Measurements from ENCODE around the gene CCDC86.

DNA sequence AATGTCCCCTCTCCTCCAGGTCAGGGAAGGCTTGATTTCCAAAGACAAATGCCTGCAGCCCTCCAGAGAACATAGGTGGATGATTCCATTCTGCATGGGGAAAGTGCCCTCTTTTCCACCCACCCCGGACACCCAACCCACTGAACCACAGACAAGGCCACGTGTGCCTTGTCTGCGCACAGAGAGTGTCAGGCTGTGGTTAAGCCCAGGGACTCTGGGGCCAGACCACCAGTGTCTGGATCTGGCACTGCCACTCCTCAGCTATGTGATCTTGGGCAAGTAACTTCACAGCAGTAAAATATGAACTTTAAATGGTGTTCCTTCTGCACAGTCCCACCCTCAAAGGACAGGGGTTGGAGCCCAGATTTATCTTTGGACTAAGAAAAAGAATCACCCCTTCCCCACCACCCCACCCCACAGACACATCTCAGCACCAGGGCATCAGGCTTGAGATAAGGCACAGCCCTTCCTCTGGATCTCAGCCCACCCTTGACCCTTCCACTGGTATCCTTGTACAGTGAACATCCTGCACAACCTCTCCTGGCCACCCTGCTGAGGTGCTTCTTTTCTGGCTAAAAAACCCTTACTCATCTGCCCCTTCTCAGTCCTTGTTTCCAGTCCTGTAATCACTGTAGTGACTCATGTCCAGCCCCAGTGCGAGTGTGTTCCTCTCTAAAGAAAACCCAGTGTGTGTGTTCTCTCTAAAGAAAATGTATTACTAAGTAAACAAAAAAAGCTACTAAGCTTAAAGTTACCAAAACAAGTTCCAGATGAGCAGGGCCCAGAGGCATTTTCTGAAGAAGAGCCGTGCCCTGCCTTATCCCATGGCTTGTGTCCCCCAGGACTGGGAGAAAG lies 15.7 kb downstream of the CCDC86 start:
- no peak for TF ChIP-seq EZH2phosphoT487 (IDR thresholded peaks at IDR 0.05; ENCODE audit: borderline replicate concordance, low read length)
- TF ChIP-seq, protein P1, sequence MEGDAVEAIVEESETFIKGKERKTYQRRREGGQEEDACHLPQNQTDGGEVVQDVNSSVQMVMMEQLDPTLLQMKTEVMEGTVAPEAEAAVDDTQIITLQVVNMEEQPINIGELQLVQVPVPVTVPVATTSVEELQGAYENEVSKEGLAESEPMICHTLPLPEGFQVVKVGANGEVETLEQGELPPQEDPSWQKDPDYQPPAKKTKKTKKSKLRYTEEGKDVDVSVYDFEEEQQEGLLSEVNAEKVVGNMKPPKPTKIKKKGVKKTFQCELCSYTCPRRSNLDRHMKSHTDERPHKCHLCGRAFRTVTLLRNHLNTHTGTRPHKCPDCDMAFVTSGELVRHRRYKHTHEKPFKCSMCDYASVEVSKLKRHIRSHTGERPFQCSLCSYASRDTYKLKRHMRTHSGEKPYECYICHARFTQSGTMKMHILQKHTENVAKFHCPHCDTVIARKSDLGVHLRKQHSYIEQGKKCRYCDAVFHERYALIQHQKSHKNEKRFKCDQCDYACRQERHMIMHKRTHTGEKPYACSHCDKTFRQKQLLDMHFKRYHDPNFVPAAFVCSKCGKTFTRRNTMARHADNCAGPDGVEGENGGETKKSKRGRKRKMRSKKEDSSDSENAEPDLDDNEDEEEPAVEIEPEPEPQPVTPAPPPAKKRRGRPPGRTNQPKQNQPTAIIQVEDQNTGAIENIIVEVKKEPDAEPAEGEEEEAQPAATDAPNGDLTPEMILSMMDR (IDR thresholded peaks at IDR 0.05; ENCODE audit: low read depth, low read length, poor library complexity, severe bottlenecking), result no peak

Data from DOHH2 (cell line).